ENCODE data around the gene TNRC6A. TPM values are rescaled to one million over a fixed set of nuclear protein-coding genes. Genes with fewer than 3 reads are reported as not detected.

TNRC6A gene
- total RNA-seq, 1 experiment from 2014 or later, result 84.8 TPM

GRCh38 chr16:24815021-24815420, 85.6 kb downstream of the TNRC6A start:
- no peak overlapping the region for H3K4me2 ChIP-seq

DNA sequence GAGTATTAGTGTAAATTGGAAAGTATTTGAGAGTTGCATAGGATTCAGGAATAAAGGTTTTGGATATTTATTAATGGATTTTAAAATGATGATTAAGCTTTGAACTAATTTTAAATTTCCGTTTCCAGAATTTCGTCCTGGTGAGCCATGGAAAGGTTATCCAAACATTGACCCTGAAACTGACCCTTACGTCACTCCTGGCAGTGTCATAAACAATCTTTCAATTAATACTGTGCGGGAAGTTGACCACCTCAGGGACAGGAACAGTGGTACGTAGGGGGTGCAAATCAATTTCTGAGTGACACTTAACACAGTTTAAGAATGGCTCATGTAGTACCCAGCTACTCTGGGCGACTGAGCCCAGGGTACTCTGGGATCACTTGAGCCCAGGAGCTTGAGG, 87.2 kb downstream of the TNRC6A start:
- Histone ChIP-seq H3K4me2 (no peak overlapping the region), H4K20me1 (ENCODE audit: insufficient read depth) (no peaks in the 10 kb centered on the region), H3K36me3 (ENCODE audit: low read depth) (peaks cover 44% of the 10 kb centered on the region), H3K79me2 (ENCODE audit: low read depth) (no peaks in the 10 kb centered on the region), H3K4me3 (no peak overlapping the region), H3K9me3 (ENCODE audit: insufficient read depth, low read depth) (no peaks in the 10 kb centered on the region), H3K4me1 (replicated peaks; ENCODE audit: insufficient read depth) (no peaks in the 10 kb centered on the region), H3K27me3 (ENCODE audit: insufficient read depth, low read depth) (no peaks in the 10 kb centered on the region), H3F3A (ENCODE audit: insufficient read depth, low read depth) (peaks cover 8% of the 10 kb centered on the region; the same call in 1 of the 2 replicates), H2AFZ (no peak overlapping the region), H3K27ac (no peak overlapping the region), H3K9me2 (ENCODE audit: insufficient read depth) (no peaks in the 10 kb centered on the region)
- no peak for DNase-seq
- intact Hi-C loops (cut with micrococcal nuclease; ENCODE audit: unreplicated experiment), result no loop called here
- no TSS peak for BruUV-seq (replicated peaks)
- ChIA-PET CTCF (interaction anchor here (0.6 kb wide), 1 partner anchor 236 kb away, joined by 3 read pairs; no protein-coding TSS in a partner anchor), POLR2A (ENCODE audit: unreplicated experiment) (no interaction called here)
- TF ChIP-seq CTCF (conservative IDR thresholded peaks at IDR 0.05) (no peak), EZH2 (IDR thresholded peaks at IDR 0.05; ENCODE audit: low read depth) (no peak)

More at GRCh38 chr16:24815021-24815420, 85.6 kb downstream of the TNRC6A start:
- TF ChIP-seq CTCF (conservative IDR thresholded peaks at IDR 0.05), result no peak
- TF ChIP-seq EZH2 (IDR thresholded peaks at IDR 0.05; ENCODE audit: low read depth), result no peak
- ChIA-PET CTCF (no interaction called here), POLR2A (ENCODE audit: unreplicated experiment) (interaction anchor here (0.6 kb wide), 1 partner anchor 36 kb away, joined by 8 read pairs; no protein-coding TSS in a partner anchor)
- peaks cover 39% of the 10 kb centered on the region for H3K36me3 ChIP-seq (ENCODE audit: low read depth)
- H4K20me1 ChIP-seq (ENCODE audit: insufficient read depth), result no peaks in the 10 kb centered on the region; the same call in 1 of the 2 replicates
- BruUV-seq (replicated peaks), result no TSS peak
- no peak overlapping the region for H3K27ac ChIP-seq
- H3K4me1 ChIP-seq (replicated peaks; ENCODE audit: insufficient read depth), result no peaks in the 10 kb centered on the region
- H3K27me3 ChIP-seq (ENCODE audit: insufficient read depth, low read depth), result no peaks in the 10 kb centered on the region
- intact Hi-C loops (cut with micrococcal nuclease; ENCODE audit: unreplicated experiment), result no loop called here
- no peak for DNase-seq
- no peak overlapping the region for H3K4me3 ChIP-seq
- no peaks in the 10 kb centered on the region for H3K9me3 ChIP-seq (ENCODE audit: insufficient read depth, low read depth)
- no peak overlapping the region for H2AFZ ChIP-seq
- H3F3A ChIP-seq (ENCODE audit: insufficient read depth, low read depth), result peaks cover 11% of the 10 kb centered on the region; the same call in 1 of the 2 replicates
- no peaks in the 10 kb centered on the region for H3K9me2 ChIP-seq (ENCODE audit: insufficient read depth)
- H3K79me2 ChIP-seq (ENCODE audit: low read depth), result no peaks in the 10 kb centered on the region

DNA sequence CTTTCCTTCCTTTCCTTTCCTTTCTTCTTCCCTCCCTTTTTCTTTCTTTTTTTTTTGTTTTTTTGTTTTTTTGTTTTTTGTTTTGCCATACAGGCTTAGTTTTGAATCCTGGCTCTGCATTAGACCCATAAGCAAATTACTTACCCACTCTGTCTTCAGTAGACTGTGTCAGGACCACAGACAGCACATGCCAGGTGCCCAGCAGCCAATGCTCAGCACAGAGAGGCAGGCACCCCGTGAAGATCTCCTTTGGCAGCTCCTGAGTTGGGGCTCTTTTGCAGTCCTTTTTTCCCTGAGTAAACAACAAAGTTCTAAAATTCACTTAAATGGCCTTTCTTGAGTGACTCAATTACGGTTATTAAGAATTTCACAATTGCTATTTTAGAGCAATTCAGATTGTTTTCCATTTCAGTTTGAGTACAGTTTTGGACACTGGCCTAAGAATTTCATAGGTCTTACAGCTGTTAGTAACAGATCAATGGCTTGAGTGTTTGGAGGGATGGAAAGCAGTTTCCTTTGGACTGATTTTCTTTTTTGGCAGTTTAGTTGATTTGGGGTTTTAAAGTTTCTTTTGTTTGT, 90.1 kb downstream of the TNRC6A start:
- DNase-seq, result no peak
- ChIA-PET POLR2A (ENCODE audit: unreplicated experiment) (no interaction called here), CTCF (no interaction called here)
- TF ChIP-seq CTCF (conservative IDR thresholded peaks at IDR 0.05) (no peak), EZH2 (IDR thresholded peaks at IDR 0.05; ENCODE audit: low read depth) (no peak)
- Histone ChIP-seq H3K4me3 (no peak overlapping the region), H3K36me3 (ENCODE audit: low read depth) (peaks cover 31% of the 10 kb centered on the region), H3K4me2 (no peak overlapping the region), H3K9me2 (ENCODE audit: insufficient read depth) (no peaks in the 10 kb centered on the region), H4K20me1 (ENCODE audit: insufficient read depth) (no peaks in the 10 kb centered on the region), H3K4me1 (replicated peaks; ENCODE audit: insufficient read depth) (no peaks in the 10 kb centered on the region), H3K9me3 (ENCODE audit: insufficient read depth, low read depth) (no peaks in the 10 kb centered on the region), H2AFZ (no peak overlapping the region), H3F3A (ENCODE audit: insufficient read depth, low read depth) (peaks cover 8% of the 10 kb centered on the region), H3K27me3 (ENCODE audit: insufficient read depth, low read depth) (no peaks in the 10 kb centered on the region), H3K79me2 (ENCODE audit: low read depth) (no peaks in the 10 kb centered on the region), H3K27ac (no peak overlapping the region)
- intact Hi-C loops (cut with micrococcal nuclease; ENCODE audit: unreplicated experiment), result no loop called here
- BruUV-seq (replicated peaks), result no TSS peak
